Brain microvascular endothelial cell (primary cell): Measurements from ENCODE around the gene OR11H12.
"Not testable (repeated sequence)": the region's sequence is repeated elsewhere in the genome, so short reads cannot be mapped to it uniquely, and the experiment has no call there.

Experiments used
- DNase-seq: peaks from one replicate; pipeline ENCODE4 v3.0.0-alpha.2; 2020
- H3K27ac ChIP-seq: fragments of 250-450 bp; sonication (Bioruptor Pico); 2 replicates; pipeline ENCODE4 v1.5.1; 2020; ENCODE audit warnings: mild to moderate bottlenecking, moderate library complexity
- H3K27me3 ChIP-seq: fragments of 250-450 bp; sonication (Bioruptor Pico); replicated peaks from 2 replicates; pipeline ENCODE4 v1.5.1; 2020; ENCODE audit warnings: mild to moderate bottlenecking
- H3K36me3 ChIP-seq: fragments of 250-450 bp; sonication (Bioruptor Pico); replicated peaks from 2 replicates; pipeline ENCODE4 v1.5.1; 2020; ENCODE audit warnings: mild to moderate bottlenecking
- H3K4me3 ChIP-seq: 2 replicates; pipeline ENCODE4 v1.5.1; 2011; ENCODE audit warnings: low read depth, mild to moderate bottlenecking, control low read depth, low read length, moderate library complexity
- in situ Hi-C: cut with HindIII; loops from 2 replicates; pipeline ENCODE4 v1.10.0; 2017; ENCODE audit warnings: low sequenced_read_pairs, low pct_ligation_motif_present

Gene OR11H12

GRCh38 chr14:18600817-18601216 lies at the start of gene OR11H12:
Gene OR11H12 (plus strand): TSS chr14:18601117. CDS start chr14:18601117, 0 bp downstream.
- H3K27ac ChIP-seq, H3K36me3 ChIP-seq, in situ Hi-C loops, H3K27me3 ChIP-seq, H3K4me3 ChIP-seq, DNase-seq: not testable (repeated sequence)

GRCh38 chr14:18582908-18583307 lies 18.0 kb upstream of the OR11H12 start:
- DNase-seq, H3K36me3 ChIP-seq, H3K27me3 ChIP-seq, in situ Hi-C loops, H3K27ac ChIP-seq, H3K4me3 ChIP-seq: not testable (repeated sequence)

- H3K36me3 ChIP-seq, in situ Hi-C loops, H3K4me3 ChIP-seq, DNase-seq, H3K27me3 ChIP-seq, H3K27ac ChIP-seq: not testable (repeated sequence)
Observed at GRCh38 chr14:18626610-18627213, 25.8 kb downstream of the OR11H12 start.

GRCh38 chr14:18636066-18636465 lies 35.1 kb downstream of the OR11H12 start:
- H3K36me3 ChIP-seq, H3K27ac ChIP-seq, H3K27me3 ChIP-seq, DNase-seq, H3K4me3 ChIP-seq, in situ Hi-C loops: not testable (repeated sequence)

GRCh38 chr14:18638032-18638431 lies 37.1 kb downstream of the OR11H12 start:
- DNase-seq, H3K36me3 ChIP-seq, H3K4me3 ChIP-seq, H3K27ac ChIP-seq, in situ Hi-C loops, H3K27me3 ChIP-seq: not testable (repeated sequence)

- H3K27ac ChIP-seq, H3K36me3 ChIP-seq, H3K4me3 ChIP-seq, DNase-seq, H3K27me3 ChIP-seq, in situ Hi-C loops: not testable (repeated sequence)
Observed at GRCh38 chr14:18638785-18639184, 37.9 kb downstream of the OR11H12 start.

GRCh38 chr14:18646075-18646730 lies 45.3 kb downstream of the OR11H12 start:
- H3K4me3 ChIP-seq, in situ Hi-C loops, H3K36me3 ChIP-seq, H3K27ac ChIP-seq, H3K27me3 ChIP-seq, DNase-seq: not testable (repeated sequence)
